ENCODE measurements around the gene PTPRJ.

The PTPRJ gene

GRCh38 chr11:47969401-47969800 is 11.0 kb upstream of the PTPRJ start:
- no peak for DNase-seq

GRCh38 chr11:47971501-47971900 is 8.9 kb upstream of the PTPRJ start:
- no peak for DNase-seq

GRCh38 chr11:47973173-47973572 is 7.2 kb upstream of the PTPRJ start:
- no peak for DNase-seq

GRCh38 chr11:47976931-47977330 is 3.4 kb upstream of the PTPRJ start:
- no peak for DNase-seq

GRCh38 chr11:47977623-47978022 is 2.7 kb upstream of the PTPRJ start:
- no peak for DNase-seq

GRCh38 chr11:47979378-47980087 is 826 bp upstream of the PTPRJ start:
- no peak for DNase-seq

- peak; percentile 43 for DNase-seq
Observed at GRCh38 chr11:47980907-47981621, 705 bp downstream of the PTPRJ start.

GRCh38 chr11:47981667-47982404 is 1.5 kb downstream of the PTPRJ start:
- DNase-seq: no peak

GRCh38 chr11:47982616-47983015 is 2.3 kb downstream of the PTPRJ start:
- DNase-seq: no peak

GRCh38 chr11:47983464-47984397 is 3.4 kb downstream of the PTPRJ start:
- no peak for DNase-seq

- no peak for DNase-seq
Observed at GRCh38 chr11:47986219-47986618, 5.9 kb downstream of the PTPRJ start.

- no peak for DNase-seq
Observed at GRCh38 chr11:47986742-47987141, 6.4 kb downstream of the PTPRJ start.

GRCh38 chr11:47987310-47987709 is 7.0 kb downstream of the PTPRJ start:
- DNase-seq: no peak

- DNase-seq: no peak
Observed at GRCh38 chr11:47987781-47988180, 7.4 kb downstream of the PTPRJ start.

GRCh38 chr11:47989779-47990178 is 9.4 kb downstream of the PTPRJ start:
- DNase-seq: no peak

GRCh38 chr11:47991266-47991830 is 11.0 kb downstream of the PTPRJ start:
- no peak for DNase-seq

GRCh38 chr11:47991894-47992293 is 11.5 kb downstream of the PTPRJ start:
- no peak for DNase-seq

- DNase-seq: peak; percentile 91
Observed at GRCh38 chr11:47992959-47993820, 12.8 kb downstream of the PTPRJ start.

- no peak for DNase-seq
Observed at GRCh38 chr11:47994417-47994816, 14.1 kb downstream of the PTPRJ start.

- no peak for DNase-seq
Observed at GRCh38 chr11:47995360-47995769, 15.0 kb downstream of the PTPRJ start.

Data from HCEC 1CT (cell line).